ENCODE results near the gene IL4R.
"Not testable (repeated sequence)": the region's sequence is repeated elsewhere in the genome, so short reads cannot be mapped to it uniquely, and the experiment has no call there.

The IL4R gene

GRCh38 chr16:27316038-27316680 is 2.4 kb downstream of the IL4R start:
- no peak for DNase-seq

GRCh38 chr16:27317320-27317719 is 3.5 kb downstream of the IL4R start:
- DNase-seq = no peak

DNA sequence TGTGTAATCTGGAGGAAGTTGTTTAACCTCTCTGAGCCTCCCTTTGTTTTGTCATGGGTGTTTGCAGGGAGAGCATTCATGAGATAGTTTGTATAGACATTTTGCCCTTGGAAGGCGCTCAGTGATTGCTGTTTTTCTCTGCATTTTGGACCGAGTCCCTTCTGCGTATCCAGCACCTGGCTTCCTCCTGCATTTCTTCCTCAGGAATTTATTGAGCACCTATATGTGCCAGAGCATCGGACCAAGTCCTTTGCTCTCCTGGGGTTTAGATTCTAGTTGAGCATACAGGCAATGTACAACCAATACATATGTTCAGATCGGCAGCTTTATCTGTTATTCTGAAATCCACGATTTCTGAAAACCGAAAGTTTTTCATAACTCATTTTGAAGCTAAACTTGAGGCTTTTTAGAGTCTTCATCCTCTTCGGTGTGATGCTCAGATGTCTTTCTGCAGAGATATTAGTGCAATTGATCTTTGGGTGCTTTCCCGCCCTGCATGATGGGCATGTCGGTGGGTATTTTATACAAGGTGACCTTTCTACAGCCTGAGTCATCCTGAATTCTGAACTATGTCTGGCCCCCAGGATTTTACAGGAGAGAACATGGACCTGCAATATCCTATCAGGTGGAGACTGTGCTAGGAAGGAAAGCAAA is 4.1 kb downstream of the IL4R start:
- no peak for DNase-seq

DNA sequence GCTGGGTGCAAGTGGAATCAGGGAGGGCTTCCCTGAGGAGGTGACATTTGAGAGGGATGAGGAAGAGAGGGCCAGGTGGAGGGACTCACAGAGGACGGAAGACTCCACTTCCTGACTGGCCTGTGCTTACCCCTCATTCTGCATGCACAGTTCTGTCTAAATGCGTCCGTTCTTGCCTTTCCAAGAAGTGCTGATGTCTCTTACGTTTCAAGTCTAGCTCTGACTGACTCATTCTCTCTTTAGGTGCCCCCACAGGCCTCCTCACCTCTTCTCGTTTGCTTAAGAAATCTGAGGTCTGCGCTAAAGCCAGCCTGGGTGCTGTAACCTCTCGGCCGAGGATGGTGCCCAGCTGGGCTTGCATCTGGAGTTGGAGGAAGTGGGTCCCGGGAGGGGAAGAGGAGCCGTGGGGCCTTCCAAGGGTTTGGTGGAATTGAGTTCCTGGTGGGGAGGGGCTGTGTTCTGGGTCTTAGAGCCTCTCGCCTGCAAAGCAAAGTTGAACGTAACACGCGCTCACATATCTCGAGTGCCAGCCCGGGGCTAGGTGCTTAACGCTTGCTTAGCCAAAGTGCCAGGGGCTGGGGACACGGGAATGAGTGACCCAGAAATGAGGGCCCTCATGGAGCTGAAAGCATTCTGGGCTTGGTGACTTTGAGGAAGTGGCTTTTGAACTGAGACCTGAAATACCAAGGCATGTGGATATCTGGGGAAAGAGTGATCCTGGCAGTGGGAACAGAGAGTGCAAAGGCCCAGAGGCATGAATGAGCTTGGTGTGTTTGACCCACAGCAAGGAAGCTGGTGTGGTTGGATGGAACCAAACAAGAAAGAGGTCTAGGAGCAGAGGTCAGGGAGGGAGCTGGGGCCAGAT is 4.8 kb downstream of the IL4R start:
- DNase-seq = no peak

GRCh38 chr16:27319257-27319965 is 5.6 kb downstream of the IL4R start:
- no peak for DNase-seq

GRCh38 chr16:27320261-27321012 is 6.7 kb downstream of the IL4R start:
- no peak for DNase-seq

- no peak for DNase-seq
Observed at GRCh38 chr16:27321013-27321915, 7.5 kb downstream of the IL4R start.

DNA sequence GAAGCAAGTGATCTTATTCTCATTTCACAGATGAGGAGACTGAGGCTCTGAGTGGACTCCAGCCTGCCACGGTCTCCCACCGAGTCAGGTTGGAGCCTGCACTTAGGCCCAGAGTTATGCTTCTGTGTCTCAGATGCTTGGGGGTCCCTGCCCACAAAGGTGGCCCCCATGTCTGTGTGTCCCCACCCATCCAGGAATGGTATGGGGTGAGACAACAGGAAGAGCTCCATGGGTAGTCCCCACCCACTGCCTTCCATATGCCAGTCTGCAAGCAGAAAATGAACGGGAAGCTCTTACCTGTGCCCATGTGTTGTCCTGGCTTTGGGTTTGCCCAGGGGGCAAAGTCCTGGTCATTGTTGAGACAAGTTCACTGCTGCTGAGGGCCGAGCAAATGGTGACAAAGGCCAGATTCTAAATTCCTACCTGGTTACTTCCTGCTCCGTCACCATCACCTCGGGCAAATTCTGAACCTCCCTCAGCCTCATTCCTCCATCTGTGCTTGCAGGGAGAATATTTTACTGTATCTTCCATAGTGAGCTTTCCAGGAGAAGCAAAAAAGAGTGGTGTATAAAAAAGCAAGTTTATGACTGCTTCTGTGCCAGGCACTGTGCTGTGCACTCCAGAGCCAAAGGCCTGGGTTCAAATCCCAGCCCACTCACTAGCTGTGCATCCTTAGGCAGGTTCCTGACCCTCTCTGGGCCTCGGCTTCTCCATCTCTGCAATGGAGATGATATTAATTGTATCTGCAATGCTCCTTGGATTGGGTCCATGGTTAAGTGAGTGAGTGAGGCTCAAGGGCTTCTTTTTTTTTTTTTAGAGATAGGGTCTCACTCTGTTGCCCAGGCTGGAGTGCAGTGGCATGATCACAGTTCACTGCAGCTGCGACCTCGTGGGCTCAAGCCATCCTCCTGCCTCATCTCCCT is 9.3 kb downstream of the IL4R start:
- no peak for DNase-seq

DNA sequence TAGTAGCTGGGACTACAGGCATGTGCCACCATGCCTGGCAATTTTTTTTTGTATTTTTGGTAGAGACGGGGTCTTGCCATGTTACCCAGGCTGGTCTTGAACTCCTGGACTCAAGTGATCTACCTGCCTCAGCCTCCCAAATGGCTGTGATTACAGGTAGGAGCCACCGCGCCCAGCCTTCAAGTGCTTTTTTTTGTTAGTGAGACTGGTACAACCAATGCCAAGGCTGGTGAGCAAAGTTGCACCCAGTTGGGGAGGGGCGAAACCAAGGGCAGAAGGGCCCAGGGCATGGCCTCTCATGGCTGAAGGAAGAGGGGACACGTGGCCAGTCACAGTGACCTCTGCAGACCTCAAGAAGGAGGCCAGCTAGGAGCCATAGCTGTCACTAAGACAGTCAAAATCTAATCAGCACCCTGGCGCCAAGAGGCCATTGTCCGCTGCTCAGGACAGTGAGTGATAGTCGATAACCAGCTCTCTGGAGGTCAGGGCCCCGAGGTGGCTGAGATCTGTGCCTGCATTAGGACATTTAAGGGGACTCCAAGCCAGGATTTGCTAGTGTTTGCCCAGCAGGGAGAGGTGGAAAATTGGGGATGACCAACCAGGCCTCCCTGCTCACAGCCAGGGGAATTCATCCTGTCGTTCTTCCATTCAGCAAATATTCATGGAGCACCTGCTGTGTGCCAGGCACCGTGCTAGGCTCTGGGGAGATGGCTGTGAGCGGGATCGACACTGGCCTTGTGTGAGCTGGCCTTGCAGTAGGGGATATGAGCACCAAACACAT is 10.2 kb downstream of the IL4R start:
- DNase-seq = no peak

GRCh38 chr16:27324851-27325301 is 11.1 kb downstream of the IL4R start:
- DNase-seq = no peak

- DNase-seq = no peak
Observed at GRCh38 chr16:27325736-27326135, 12.0 kb downstream of the IL4R start.

DNA sequence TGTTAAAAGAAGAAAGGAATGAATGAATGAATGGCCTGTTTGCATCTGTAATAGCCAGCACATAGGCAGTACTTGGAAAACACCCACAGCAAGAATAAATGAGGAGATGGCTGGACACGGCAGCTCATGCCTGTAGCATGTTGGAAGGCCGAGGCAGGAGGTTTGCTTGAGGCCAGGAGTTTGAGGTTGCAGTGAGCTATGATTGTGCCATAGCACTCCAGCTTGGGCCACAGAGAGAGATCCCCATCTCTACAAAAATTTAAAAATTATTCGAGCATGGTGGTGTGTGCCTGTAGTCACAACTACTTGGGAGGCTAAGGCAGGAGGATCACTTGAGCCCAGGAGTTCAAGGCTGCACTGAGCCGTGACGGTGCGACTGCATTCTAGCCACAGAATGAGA is 12.5 kb downstream of the IL4R start:
- no peak for DNase-seq

DNA sequence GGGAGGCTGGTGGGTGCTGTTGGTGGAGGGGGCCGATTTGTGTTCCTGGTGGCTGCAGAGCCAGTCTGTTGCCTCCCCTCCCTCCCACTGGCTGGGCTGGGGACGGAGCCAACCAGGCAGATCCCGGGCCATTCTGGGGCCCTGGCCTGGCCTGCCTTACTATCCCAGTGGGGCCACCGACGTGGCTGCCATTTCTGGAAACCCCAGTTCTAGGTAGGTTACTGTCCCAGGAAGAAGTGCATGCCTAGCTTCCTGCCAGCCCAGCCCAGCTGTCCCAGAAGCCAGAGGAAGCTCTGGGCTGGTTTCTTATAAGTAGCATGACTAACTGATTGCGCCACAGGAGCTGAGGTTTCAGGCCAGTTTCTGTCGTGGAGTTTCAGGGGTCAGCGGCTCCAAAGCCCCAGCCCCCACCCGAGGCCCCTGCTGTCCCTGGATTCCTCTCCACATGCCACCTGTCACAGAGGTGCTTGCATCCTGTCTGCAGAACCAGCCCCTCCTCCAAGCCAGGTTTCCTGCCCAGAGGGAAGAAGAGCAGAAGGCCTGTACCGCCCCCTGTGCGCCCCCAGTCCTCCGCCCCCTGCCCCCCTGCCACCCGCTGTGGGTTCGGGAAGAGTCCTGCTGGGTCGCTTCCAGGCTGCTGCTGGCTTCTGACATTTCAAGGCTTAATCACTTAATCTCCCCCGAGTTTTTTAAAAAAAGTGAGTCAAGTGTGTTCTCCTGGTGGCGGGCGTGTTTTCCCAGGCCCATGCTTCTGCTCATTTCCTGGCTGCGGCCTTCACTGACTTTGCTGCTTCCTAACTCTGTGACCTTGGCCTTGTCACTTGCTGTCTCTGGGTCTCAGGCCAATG is 13.2 kb downstream of the IL4R start:
- no peak for DNase-seq

- no peak for DNase-seq
Observed at GRCh38 chr16:27327586-27327915, 13.8 kb downstream of the IL4R start.

DNA sequence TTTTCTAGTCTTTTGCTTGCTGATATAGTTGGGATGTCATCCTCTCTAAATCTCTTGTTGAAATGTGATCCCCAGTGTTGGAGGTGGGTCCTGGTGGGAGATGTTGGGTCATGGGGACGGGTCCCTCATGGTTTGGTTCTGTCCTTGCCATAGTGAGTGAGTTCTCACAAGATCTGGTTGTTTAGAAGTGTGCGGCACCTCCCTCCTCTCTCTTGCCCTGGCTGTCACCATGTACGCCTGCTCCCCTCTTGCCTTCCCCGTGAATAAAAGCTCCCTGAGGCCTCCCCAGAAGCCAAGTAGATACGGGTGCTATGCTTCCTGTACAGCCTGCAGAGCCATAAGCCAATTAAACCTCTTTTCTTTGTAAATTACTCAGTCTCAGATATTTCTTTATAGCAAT is 15.2 kb downstream of the IL4R start:
- no peak for DNase-seq

DNA sequence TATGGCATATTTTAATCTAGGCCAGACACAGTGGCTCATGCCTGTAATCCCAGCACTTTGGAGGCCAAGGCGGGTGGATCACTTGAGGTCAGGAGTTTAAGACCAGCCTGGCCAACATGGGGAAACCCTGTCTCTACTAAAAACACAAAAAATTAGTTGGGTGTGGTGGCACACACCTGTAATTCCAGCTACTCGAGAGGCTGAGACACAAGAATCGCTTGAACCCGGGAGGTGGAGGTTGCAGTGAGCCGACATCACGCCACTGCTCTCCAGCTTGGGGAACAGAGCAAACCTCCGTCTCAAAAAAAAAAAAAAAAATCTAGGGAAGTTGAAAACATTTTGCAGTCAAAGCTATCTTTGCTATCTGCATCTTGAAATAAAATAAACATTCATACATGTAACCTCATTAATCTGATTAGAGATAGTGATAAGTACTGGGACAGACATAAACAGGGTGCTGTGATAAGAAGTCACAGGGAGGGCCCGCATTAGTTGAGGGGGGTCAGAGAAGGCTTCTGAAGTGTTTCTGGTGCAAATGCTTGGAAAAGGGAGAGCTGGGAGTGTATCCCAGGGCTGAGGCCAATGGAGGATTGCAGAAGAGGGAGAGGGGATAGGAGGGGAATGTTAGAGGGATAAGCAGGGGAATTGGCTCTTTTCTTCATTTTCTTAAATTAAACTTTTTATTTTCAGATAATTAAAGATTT is 15.8 kb downstream of the IL4R start:
- DNase-seq = not testable (repeated sequence)

GRCh38 chr16:27330542-27330941 is 16.8 kb downstream of the IL4R start:
- DNase-seq = no peak

GRCh38 chr16:27332105-27332504 is 18.3 kb downstream of the IL4R start:
- DNase-seq = no peak

Data from NCI-H2029 (cell line).